ENCODE data around the gene OSBPL1A.

The OSBPL1A gene

GRCh38 chr18:24115628-24116027, 282.0 kb downstream of the OSBPL1A start:
- DNase-seq = no peak

- no peak for DNase-seq
Measured at GRCh38 chr18:24114924-24115549, 282.6 kb downstream of the OSBPL1A start.

GRCh38 chr18:24112874-24113615, 284.6 kb downstream of the OSBPL1A start:
- peak; percentile 84 for DNase-seq

- DNase-seq = no peak
Measured at GRCh38 chr18:24112464-24112863, 285.2 kb downstream of the OSBPL1A start.

Measured in NCI-H69 (cell line).